GM12865 (cell line): ENCODE data around the gene IFT74.

Experiments
- DNase-seq: peaks from one replicate; pipeline ENCODE4 v3.0.0; 2010; ENCODE audit warnings: low read depth
- H3K4me3 ChIP-seq: 2 replicates; pipeline ENCODE4 v1.5.1; 2011; ENCODE audit warnings: mild to moderate bottlenecking, low read depth, low read length, control low read depth
- TF ChIP-seq, protein P1 (sequence below): IDR thresholded peaks from 2 replicates; pipeline ENCODE4 v1.5.1; 2011; ENCODE audit warnings: low read length, control low read depth, low read depth, inconsistent platforms; ENCODE audit not compliant: insufficient read depth; ENCODE audit errors: missing control alignments

Gene IFT74

GRCh38 chr9:26937816-26938371 lies 18.3 kb upstream of the IFT74 start:
- TF ChIP-seq, protein P1, sequence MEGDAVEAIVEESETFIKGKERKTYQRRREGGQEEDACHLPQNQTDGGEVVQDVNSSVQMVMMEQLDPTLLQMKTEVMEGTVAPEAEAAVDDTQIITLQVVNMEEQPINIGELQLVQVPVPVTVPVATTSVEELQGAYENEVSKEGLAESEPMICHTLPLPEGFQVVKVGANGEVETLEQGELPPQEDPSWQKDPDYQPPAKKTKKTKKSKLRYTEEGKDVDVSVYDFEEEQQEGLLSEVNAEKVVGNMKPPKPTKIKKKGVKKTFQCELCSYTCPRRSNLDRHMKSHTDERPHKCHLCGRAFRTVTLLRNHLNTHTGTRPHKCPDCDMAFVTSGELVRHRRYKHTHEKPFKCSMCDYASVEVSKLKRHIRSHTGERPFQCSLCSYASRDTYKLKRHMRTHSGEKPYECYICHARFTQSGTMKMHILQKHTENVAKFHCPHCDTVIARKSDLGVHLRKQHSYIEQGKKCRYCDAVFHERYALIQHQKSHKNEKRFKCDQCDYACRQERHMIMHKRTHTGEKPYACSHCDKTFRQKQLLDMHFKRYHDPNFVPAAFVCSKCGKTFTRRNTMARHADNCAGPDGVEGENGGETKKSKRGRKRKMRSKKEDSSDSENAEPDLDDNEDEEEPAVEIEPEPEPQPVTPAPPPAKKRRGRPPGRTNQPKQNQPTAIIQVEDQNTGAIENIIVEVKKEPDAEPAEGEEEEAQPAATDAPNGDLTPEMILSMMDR = no peak
- no peak for DNase-seq
- H3K4me3 ChIP-seq = no peak overlapping the region

DNA sequence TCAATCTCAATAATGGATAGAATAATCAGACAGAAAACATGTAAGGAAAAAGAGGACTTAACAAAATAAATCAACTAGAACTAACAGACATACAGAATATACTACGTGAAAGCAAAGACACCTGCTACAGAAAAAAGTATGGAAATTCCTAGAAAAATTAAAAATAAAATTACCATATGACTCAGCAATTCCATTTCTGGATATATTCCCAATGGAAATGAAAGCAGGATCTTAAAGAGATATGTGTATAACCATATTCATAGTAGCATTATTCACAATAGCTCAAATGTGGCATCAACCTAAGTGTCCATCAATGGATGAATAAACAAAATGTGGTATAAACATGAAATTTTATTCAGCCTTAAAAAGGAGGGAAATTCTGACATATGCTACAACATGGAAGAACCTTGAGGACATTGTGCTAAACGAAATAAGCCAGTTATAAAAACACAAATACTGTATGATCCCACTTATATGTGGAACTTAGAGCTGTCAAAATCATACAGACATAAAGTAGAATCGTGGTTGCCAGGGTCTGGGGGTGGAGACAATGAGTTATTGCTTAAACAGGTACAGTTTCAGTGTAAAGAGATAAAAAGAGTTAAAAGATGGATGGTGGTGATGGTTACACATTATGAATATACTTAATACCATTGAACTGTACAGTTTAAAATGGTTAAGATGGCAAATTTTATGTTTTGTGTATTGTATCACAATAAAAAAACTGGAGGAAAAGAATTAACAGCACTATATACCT lies 16.1 kb upstream of the IFT74 start:
- no peak for DNase-seq
- H3K4me3 ChIP-seq = no peak overlapping the region
- TF ChIP-seq, protein P1 = no peak

DNA sequence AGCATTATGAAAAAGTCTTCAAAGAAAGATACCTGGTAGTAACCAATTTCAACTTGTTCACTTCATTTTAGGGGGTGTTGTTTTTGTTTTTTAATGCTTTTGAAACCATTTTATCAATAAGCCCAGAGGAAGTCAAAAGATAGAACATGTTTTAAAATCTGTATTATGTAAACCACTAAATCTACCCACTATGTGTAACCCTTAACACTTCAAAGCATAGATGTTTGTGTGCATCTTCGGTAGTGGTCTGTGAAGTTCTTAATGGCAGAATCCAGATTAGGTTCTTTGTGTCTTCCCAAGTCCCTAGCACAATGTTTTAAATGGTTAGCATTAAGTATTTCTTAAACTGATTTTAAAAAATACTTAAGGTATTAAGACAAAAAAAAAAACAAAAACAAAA lies 15.4 kb upstream of the IFT74 start:
- H3K4me3 ChIP-seq = no peak overlapping the region
- TF ChIP-seq, protein P1 = no peak
- no peak for DNase-seq

GRCh38 chr9:26945591-26945990 lies 10.6 kb upstream of the IFT74 start:
- TF ChIP-seq, protein P1 = no peak
- peak overlapping the region; percentile 78 for H3K4me3 ChIP-seq
- no peak for DNase-seq

DNA sequence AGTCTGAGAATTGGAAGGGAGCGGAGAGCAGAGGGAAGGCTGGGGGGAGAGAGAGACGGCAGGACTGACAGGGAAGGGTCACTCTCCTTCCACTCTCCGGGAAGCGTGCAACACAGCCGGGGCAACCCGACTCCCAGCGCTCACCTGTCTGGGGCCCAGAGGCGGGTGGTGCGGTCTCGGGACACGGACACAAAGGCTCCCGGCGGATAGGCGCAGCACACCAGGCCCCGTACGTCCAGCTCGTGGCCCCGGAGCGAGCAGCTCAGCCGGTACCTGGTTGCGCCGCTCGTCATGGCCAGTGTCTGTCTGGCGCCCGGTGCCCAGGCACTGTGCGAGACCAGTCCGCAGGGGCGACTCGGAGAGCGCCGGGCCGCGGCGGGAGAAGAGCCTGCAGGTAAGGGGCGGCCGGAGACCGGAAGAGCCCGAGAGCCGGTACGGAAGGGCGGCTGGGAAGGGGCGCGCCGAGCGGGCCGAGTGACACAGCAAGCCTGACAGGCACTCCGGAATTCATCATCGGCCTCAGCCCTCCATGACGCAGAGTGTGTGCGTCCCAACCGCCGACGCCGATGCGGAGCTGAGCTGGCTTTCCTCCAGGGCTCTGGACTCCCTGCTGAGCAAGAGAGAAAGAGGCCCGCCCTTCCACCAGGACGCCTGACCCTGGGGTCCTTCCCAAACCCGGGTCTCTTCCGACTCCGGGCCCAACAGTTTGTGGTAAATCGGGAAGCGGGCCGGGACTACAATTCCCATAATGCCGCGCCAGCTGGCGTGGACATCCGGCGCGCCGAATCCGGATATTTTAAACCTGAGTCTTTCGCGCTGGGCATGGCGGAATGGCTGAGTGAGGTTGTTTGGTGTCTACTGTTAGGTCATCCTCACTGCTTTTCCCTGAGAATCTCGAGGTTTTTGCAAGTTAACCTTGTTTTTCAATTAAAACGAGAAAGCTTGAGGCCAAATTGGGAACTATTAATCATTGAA lies 9.2 kb upstream of the IFT74 start, which contains the start of gene PLAA:
PLAA (minus strand) TSS at position 490 of the 975 bp plus-strand sequence; CDS start at position 293, 197 bp downstream.
- TF ChIP-seq, protein P1 = peak; percentile 6
- DNase-seq = peak; percentile 94
- peak within 1 kb of the TSS; percentile 78 for H3K4me3 ChIP-seq

- TF ChIP-seq, protein P1 = no peak
Measured at GRCh38 chr9:26947736-26948135, 8.5 kb upstream of the IFT74 start.

More at GRCh38 chr9:26947736-26948135, 8.5 kb upstream of the IFT74 start:
- peak; percentile 9 for DNase-seq
- peak overlapping the region; percentile 78 for H3K4me3 ChIP-seq
